B cell (primary cell): ENCODE measurements around the gene CD58.

Source experiments
- EZH2 ChIP-seq: IDR thresholded peaks from 2 replicates; pipeline ENCODE4 v1.6.1; 2012; ENCODE audit warnings: borderline replicate concordance, low read depth, mild to moderate bottlenecking, moderate library complexity, low read length; ENCODE audit not compliant: insufficient read depth, poor library complexity, severe bottlenecking
- TF ChIP-seq, protein P1 (sequence below): fragments of 200-600 bp; IDR thresholded peaks from one replicate; pipeline ENCODE4 v1.8.0; 2022; ENCODE audit warnings: antibody characterized with exemption, mild to moderate bottlenecking

DNA sequence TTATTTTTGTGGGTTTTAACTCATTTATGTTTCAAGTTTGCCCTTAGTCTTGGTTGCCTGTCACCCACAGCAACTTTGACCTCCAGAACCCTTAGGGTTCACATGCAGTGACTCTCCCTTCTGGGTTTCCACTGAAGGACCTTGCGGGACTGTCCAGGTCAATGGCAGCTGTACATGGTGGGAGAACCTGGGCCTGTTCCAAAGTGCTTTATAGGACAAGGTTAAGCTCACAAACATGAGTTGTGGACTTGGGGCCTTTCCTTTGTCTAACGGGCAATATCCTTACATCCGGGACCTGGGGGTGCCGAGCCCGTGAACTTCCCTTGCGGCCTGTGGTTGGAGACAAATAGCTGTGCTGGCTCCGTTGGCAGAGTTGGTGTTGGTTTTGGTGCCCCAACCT lies 77.8 kb downstream of the CD58 start:
- TF ChIP-seq, protein P1, sequence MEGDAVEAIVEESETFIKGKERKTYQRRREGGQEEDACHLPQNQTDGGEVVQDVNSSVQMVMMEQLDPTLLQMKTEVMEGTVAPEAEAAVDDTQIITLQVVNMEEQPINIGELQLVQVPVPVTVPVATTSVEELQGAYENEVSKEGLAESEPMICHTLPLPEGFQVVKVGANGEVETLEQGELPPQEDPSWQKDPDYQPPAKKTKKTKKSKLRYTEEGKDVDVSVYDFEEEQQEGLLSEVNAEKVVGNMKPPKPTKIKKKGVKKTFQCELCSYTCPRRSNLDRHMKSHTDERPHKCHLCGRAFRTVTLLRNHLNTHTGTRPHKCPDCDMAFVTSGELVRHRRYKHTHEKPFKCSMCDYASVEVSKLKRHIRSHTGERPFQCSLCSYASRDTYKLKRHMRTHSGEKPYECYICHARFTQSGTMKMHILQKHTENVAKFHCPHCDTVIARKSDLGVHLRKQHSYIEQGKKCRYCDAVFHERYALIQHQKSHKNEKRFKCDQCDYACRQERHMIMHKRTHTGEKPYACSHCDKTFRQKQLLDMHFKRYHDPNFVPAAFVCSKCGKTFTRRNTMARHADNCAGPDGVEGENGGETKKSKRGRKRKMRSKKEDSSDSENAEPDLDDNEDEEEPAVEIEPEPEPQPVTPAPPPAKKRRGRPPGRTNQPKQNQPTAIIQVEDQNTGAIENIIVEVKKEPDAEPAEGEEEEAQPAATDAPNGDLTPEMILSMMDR, result no peak
- TF ChIP-seq EZH2, result no peak
